HG03139 (cell line): Measurements from ENCODE around the gene SNAPIN.
"Not testable (repeated sequence)": the region's sequence is repeated elsewhere in the genome, so short reads cannot be mapped to it uniquely, and the experiment has no call there.

ENCODE experiments used
- ATAC-seq: cut with Tn5 transposase; IDR thresholded peaks from one replicate; pipeline ENCODE4 v1.9.1; 2021; ENCODE audit not compliant: unreplicated experiment

Gene SNAPIN

GRCh38 chr1:153626904-153627714, 31.4 kb upstream of the SNAPIN start, which contains the start of gene S100A13:
TSS of gene S100A13 (minus strand) at chr1:153627505. CDS start at chr1:153626472, 1,033 bp downstream.
- ATAC-seq = no peak

DNA sequence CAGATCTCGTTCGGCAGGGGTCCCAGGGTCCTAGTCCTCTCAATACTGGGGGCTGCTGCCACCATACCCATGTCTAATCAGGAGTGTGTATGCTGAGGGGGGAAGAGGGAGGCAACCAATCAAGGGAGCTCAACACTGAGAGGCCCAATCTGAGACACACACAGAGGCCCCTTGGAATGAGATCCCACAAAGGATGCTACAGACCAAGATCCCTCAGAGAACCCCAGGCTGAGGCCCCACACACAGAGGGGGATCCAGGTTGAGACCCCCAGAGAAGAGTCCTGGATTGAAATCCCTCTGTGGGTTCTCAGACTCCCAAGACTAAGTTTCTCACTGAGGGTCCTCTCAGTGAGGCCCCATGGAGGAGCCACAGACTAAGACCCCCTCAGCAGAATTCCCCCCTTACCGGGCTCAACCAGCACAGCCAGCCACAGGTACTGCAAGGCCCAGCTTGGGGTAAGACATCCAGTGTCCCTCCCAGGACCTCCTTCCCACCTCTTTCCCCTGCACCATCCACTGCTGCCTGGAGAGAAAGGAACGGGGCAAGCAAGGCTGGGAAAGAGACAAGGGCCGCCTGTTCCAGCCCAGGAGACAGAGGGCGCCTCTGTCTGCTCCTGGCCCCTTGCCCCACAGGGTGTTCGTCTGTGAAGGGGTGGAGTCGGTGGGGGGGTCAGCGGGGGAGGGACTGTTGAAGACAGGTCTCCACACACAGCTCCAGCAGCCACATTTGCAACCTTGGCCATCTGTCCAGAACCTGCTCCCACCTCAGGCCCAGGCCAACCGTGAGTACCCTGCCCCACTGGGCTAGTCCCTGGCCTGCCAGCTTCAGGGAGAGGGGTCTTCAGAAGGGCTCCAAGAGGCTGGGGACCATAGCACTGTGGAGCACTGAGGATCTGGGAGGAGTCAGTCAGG, 30.5 kb upstream of the SNAPIN start, which contains the start of gene S100A1:
TSS of gene S100A1 (plus strand) at position 720 of the 912 bp plus-strand sequence. CDS start 2,088 bp downstream, outside the sequence.
- ATAC-seq = no peak

- no peak for ATAC-seq
Measured at GRCh38 chr1:153628638-153629342, 29.7 kb upstream of the SNAPIN start.

DNA sequence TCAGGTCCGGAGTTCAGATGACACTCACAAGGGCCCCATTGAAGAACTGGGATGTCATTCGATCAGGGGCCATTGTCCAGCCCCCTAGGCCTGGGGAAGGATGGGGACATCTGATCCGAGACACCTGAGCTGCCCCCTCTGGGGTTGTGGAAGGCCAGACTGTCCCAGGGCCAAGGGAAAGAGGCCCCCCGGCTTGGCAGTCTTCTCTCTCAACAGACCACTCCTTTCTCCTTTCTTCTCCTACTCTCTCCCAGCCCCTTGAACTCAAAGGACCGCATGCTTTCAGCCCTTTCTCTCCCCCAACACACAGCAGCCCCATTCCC, 29.2 kb upstream of the SNAPIN start:
- no peak for ATAC-seq

- ATAC-seq = no peak
Measured at GRCh38 chr1:153629971-153630370, 28.5 kb upstream of the SNAPIN start.

DNA sequence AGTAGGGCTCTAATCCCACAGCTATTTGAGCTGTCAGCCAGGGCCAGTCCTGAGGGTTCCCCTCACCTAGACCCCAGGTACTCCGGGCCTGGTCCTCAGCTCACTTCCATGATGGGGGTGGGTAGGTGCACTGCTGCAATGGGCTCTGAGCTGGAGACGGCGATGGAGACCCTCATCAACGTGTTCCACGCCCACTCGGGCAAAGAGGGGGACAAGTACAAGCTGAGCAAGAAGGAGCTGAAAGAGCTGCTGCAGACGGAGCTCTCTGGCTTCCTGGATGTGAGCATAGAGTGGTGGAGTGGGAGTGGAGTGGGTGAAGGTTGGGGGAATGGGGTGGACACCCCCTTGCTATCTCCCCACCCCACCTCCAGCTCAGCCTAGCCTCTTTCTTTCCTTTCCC, 28.1 kb upstream of the SNAPIN start:
- ATAC-seq = no peak

DNA sequence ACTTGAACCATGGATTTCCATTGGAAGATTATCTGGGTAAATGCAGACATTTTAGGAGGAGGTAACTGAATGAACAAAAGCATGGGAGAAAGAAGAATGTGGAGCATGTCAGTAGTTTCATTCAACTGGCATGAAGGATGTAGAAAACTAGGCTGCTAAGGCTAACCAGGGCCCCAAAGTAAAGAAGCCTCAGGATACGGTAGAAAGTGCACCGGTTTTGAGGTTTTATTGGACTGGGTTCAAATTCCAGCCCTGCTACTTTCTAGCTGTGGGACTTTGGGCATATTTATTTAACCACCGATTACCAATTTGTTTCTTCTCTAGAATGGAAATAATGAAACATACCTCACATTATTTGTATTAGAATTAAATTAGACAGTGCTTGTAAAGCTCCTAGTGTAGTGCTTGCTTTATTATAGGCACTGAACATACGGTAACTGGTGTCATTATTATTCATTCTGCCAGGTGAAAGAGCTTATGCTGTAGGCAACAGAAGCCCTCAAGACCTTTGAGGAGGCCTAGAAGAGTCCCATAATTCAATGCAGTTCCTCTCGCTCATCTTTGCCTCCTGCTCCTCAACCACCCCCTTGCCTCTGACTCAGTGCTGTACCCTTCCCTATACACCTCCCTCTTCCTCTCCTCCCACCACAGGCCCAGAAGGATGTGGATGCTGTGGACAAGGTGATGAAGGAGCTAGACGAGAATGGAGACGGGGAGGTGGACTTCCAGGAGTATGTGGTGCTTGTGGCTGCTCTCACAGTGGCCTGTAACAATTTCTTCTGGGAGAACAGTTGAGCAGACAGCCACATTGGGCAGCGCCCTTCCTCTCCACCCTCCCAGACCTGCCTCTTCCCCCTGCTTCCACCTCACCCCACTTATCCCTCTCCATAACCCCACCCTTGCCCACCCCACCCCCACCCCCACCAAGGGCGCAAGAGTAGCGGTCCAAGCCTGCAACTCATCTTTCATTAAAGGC, 27.2 kb upstream of the SNAPIN start:
- no peak for ATAC-seq

DNA sequence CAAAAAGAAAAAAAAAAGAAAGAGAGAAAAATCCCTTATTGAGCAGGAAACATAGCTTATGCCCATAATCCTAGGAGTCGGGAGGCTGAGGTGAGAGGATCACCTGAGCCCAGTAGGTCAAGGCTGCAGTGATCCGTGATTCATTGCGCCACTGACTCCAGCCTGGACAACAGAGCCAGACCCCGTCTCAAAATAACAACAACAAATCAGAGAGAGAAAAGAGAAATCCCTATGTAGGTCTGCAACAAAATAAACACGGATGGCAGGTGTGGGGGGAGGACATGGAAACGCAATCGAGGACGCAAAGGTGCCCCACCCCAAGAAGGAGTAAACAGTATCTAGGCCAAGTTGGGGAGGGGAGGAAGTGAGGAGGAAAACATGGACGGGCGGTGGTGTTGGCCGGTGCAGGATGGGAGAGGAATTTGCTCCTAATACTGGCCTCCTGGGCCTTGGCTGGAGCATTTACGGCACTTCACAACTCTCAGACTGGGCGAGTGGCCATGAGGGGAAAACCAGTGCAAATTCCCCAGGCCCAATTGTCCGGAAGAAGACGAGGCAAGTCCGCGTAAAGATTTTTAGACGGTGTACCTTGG, 25.2 kb upstream of the SNAPIN start:
- no peak for ATAC-seq

- peak; percentile 80 for ATAC-seq
Measured at GRCh38 chr1:153633754-153634665, 24.5 kb upstream of the SNAPIN start, which contains the start of gene CHTOP. TSS of gene CHTOP (plus strand) at chr1:153634066. CDS start at chr1:153636589, 2,523 bp downstream.

GRCh38 chr1:153635872-153636271, 22.6 kb upstream of the SNAPIN start:
- no peak for ATAC-seq

DNA sequence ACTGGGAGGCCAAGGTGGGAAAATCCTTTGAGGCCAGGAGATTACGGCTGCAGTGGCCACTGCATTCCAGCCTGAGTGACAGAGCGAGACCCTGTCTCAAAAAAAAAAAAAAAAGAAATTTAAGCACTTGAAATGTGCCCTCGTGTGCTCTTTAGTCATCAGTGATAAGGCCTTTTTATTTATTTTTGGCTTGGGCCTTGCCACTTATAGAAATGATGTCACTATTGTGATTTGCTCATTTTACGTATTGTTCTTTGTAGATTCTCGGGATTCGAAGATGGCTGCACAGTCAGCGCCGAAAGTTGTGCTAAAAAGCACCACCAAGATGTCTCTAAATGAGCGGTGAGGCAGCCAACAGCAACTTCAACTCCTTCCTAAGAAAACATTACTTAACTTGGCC, 22.2 kb upstream of the SNAPIN start:
- ATAC-seq = no peak

DNA sequence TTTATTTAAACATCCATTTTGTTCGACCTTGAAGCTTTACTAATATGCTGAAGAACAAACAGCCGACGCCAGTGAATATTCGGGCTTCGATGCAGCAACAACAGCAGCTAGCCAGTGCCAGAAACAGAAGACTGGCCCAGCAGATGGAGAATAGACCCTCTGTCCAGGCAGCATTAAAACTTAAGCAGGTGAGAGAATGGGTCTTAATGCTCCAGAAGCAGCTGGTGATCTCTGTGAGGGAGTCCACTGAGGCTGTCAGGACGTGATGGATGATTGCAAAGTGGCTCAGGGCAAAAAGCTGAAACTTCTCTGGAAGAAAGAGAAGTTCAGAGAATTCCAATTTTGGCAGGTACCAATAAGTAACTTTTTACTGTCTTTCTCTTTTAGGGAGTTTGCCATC, 20.2 kb upstream of the SNAPIN start:
- ATAC-seq = no peak

- ATAC-seq = no peak
Measured at GRCh38 chr1:153639280-153639679, 19.2 kb upstream of the SNAPIN start.

DNA sequence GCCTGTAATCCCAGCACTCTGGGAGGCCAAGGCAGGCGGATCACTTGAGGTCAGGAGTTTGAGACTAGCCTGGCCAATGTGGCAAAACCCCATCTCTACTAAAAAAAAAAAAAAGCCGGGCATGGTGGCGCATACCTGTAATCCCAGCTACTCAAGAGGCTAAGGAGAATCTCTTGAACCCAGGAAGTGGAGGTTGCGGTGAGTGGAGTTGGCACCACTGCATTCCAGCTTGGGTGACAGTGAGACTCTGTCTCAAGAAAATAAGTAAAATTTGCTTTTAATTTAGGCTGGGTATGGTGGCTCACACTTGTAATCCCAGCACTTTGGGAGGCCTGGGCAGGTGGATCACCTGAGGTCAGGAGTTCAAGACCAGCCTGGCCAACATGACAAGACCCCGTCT, 18.3 kb upstream of the SNAPIN start:
- ATAC-seq = not testable (repeated sequence)

- no peak for ATAC-seq
Measured at GRCh38 chr1:153640861-153641260, 17.6 kb upstream of the SNAPIN start.

- no peak for ATAC-seq
Measured at GRCh38 chr1:153642161-153642560, 16.3 kb upstream of the SNAPIN start.

DNA sequence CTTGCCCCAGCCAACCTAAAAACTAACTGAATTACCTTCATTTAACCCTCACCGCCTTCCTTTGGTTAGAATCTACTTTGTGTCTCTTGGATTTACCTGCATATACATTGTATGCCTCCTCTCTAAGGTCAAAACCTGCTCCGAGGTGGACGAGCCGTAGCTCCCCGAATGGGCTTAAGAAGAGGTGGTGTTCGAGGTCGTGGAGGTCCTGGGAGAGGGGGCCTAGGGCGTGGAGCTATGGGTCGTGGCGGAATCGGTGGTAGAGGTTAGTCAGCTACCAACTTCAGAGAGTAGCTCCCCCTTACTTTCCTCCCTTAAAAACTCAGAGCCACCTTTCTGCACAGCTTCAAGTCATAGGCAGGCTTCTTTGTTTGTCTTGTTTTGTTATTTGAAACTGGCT, 15.4 kb upstream of the SNAPIN start:
- no peak for ATAC-seq

GRCh38 chr1:153643816-153644215, 14.7 kb upstream of the SNAPIN start:
- ATAC-seq = no peak
